Stomach (tissue), 9 donors: ENCODE results near the gene HENMT1. TPM values are rescaled to one million over a fixed set of nuclear protein-coding genes. Genes with fewer than 3 reads are reported as not detected.

Experiments used
- DNase-seq, 2 donors: peaks; one replicate each; pipeline versions ENCODE4 v3.0.0 to v3.0.0-alpha.2; 2013 to 2019
- H3K27ac ChIP-seq, 5 donors: fragments of 200-600 bp in 4 of 5; sonication (generic) in 4 of 5; one replicate each; pipeline ENCODE4 v1.5.1; 2013 to 2019; ENCODE audit warnings: mild to moderate bottlenecking in 1 of 5, moderate library complexity in 1 of 5
- H3K27me3 ChIP-seq, 3 donors: fragments of 200-600 bp; sonication (generic); one replicate each; pipeline ENCODE4 v1.5.1; 2017 to 2019; ENCODE audit warnings: mixed run types in 1 of 3
- H3K36me3 ChIP-seq, 4 donors: fragments of 200-600 bp; sonication (generic); 1 replicate in 3 of 4; 2 replicates in 1 of 4; pipeline ENCODE4 v1.5.1; 2016 to 2019
- H3K4me1 ChIP-seq, 4 donors: fragments of 200-600 bp; sonication (generic); one replicate each; pipeline ENCODE4 v1.5.1; 2016 to 2019
- H3K4me3 ChIP-seq, 4 donors: fragments of 200-600 bp; sonication (generic) in 3 of 4; one replicate each; pipeline ENCODE4 v1.5.1; 2016 to 2019; ENCODE audit warnings: mild to moderate bottlenecking in 1 of 4
- H3K9me3 ChIP-seq, 4 donors: fragments of 200-600 bp; sonication (generic); one replicate each; pipeline ENCODE4 v1.5.1; 2016 to 2019
- CTCF ChIP-seq, 7 experiments: fragments of 450-650 bp in 4 of 7; fragments of 200-600 bp in 3 of 7; sonication (generic) in 3 of 7; IDR thresholded peaks; one replicate each; pipeline ENCODE4 v1.5.1; 2016 to 2019; ENCODE audit warnings: antibody characterized with exemption in 7 of 7, control low read depth in 2 of 7, mild to moderate bottlenecking in 1 of 7
- EP300 ChIP-seq: sonication (generic); formaldehyde crosslinking; IDR thresholded peaks from one replicate; pipeline ENCODE4 v1.6.1; 2017; ENCODE audit warnings: antibody characterized with exemption
- POLR2A ChIP-seq, 4 donors: fragments of 450-650 bp; IDR thresholded peaks; one replicate each; pipeline ENCODE4 v1.6.1; 2016; ENCODE audit warnings: antibody characterized with exemption in 4 of 4, control low read depth in 2 of 4, mild to moderate bottlenecking in 1 of 4, moderate library complexity in 1 of 4
- POLR2AphosphoS5 ChIP-seq, 3 donors: sonication (generic); formaldehyde crosslinking; IDR thresholded peaks; one replicate each; pipeline ENCODE4 v1.6.1; 2016; ENCODE audit warnings: antibody characterized with exemption in 3 of 3
- WGBS, 5 donors: extraction: QIAGEN DNeasy Blood & Tissue Kit in 3 of 5; methylation state at CpG; one replicate each; pipeline versions ENCODE4 v1.1.5 to v1.1.7; 2013 to 2018; 5-methylcytosine and 5-hydroxymethylcytosine counted together
- intact Hi-C: fragments of 100-400 bp; cut with DNase I; formaldehyde crosslinking; loops from one replicate; pipeline ENCODE4 v1.15.1; 2023; ENCODE audit warnings: low total_unique reads
- polyA plus RNA-seq, 3 donors: library from polyadenylated mRNA; stranded (reverse); fragments of 200-250 nt; gene quantifications; one replicate each; pipeline ENCODE4 v1.2.3, GENCODE V29; 2013
- total RNA-seq, 5 donors: library from RNA; depleted of rRNA; stranded (reverse); fragments of >200 nt; gene quantifications; one replicate each; pipeline versions ENCODE4 v1.1.0 to v1.2.3, GENCODE V29; 2014 to 2016
- donor health status: healthy with polysubstance abuse.
- donor health status: Bipolar disorder and iron deficiency.
- donor health status: healthy.

The HENMT1 gene
- total and polyA plus RNA-seq, 8 donors, result 1.7 to 7.3 (median 3.0) TPM; not detected in 2

GRCh38 chr1:108679586-108680213, 18.8 kb upstream of the HENMT1 start:
- WGBS, 5 donors, result 64 to 77% (median 76%) methylated on average over 10 of the region's 10 CpGs
- Histone ChIP-seq H3K36me3 (no peaks in the 10 kb centered on the region), H3K4me3 (no peak overlapping the region), H3K4me1 (no peaks in the 10 kb centered on the region), H3K27me3 (peaks cover 0 to 5% (median 0%) of the 10 kb centered on the region in 3 donors), H3K27ac (no peak overlapping the region), H3K9me3 (no peaks in the 10 kb centered on the region)
- DNase-seq, result no peak
- TF ChIP-seq EP300 (no peak), POLR2A (IDR thresholded peaks at IDR 0.05) (no peak), CTCF (IDR thresholded peaks at IDR 0.05) (no peak), POLR2AphosphoS5 (IDR thresholded peaks at IDR 0.05) (no peak)
- intact Hi-C loops, result no loop called here

- WGBS, 5 donors, result 75 to 86% (median 78%) methylated on average over 4 of the region's 4 CpGs
- Histone ChIP-seq H3K27ac (no peak overlapping the region), H3K27me3 (peaks cover 0 to 5% (median 0%) of the 10 kb centered on the region in 3 donors), H3K36me3 (no peaks in the 10 kb centered on the region), H3K9me3 (no peaks in the 10 kb centered on the region), H3K4me1 (no peaks in the 10 kb centered on the region), H3K4me3 (no peak overlapping the region)
- intact Hi-C loops, result no loop called here
- no peak for DNase-seq
- no peak for TF ChIP-seq EP300
- TF ChIP-seq POLR2AphosphoS5 (IDR thresholded peaks at IDR 0.05), result no peak
- no peak for TF ChIP-seq CTCF (IDR thresholded peaks at IDR 0.05)
- TF ChIP-seq POLR2A (IDR thresholded peaks at IDR 0.05), result no peak
Observed at GRCh38 chr1:108678706-108679105, 17.8 kb upstream of the HENMT1 start.

GRCh38 chr1:108671143-108671542, 10.2 kb upstream of the HENMT1 start:
- no peak for TF ChIP-seq POLR2A (IDR thresholded peaks at IDR 0.05)
- no peak for TF ChIP-seq EP300
- TF ChIP-seq CTCF (IDR thresholded peaks at IDR 0.05), result no peak
- TF ChIP-seq POLR2AphosphoS5 (IDR thresholded peaks at IDR 0.05), result no peak
- Histone ChIP-seq H3K27me3 (peaks cover 0 to 8% (median 0%) of the 10 kb centered on the region in 3 donors), H3K27ac (no peak overlapping the region), H3K9me3 (no peaks in the 10 kb centered on the region), H3K36me3 (no peaks in the 10 kb centered on the region), H3K4me3 (no peak overlapping the region), H3K4me1 (no peaks in the 10 kb centered on the region)
- DNase-seq, result no peak
- intact Hi-C loops, result no loop called here
- 82 to 96% (median 90%) methylated on average over 2 of the region's 2 CpGs for WGBS, 5 donors

- H3K27ac ChIP-seq, result no peak overlapping the region
- H3K27me3 ChIP-seq, result peaks cover 0 to 8% (median 0%) of the 10 kb centered on the region in 3 donors
- intact Hi-C loops, result no loop called here
- H3K4me1 ChIP-seq, result no peaks in the 10 kb centered on the region
- WGBS, 5 donors, result 85 to 93% (median 92%) methylated on average over 5 of the region's 5 CpGs
- no peaks in the 10 kb centered on the region for H3K36me3 ChIP-seq
- no peak for DNase-seq
- no peak overlapping the region for H3K4me3 ChIP-seq
- no peaks in the 10 kb centered on the region for H3K9me3 ChIP-seq
- TF ChIP-seq POLR2A (IDR thresholded peaks at IDR 0.05) (no peak), CTCF (IDR thresholded peaks at IDR 0.05) (no peak), POLR2AphosphoS5 (IDR thresholded peaks at IDR 0.05) (no peak), EP300 (no peak)
Observed at GRCh38 chr1:108670131-108670773, 9.4 kb upstream of the HENMT1 start.
